OCI-M2 (cell line): ENCODE measurements around the gene PLEKHG5.
"Not testable (repeated sequence)": the region's sequence is repeated elsewhere in the genome, so short reads cannot be mapped to it uniquely, and the experiment has no call there.

Experiments used
- DNase-seq: peaks from one replicate; lab custom pipeline; 2025; ENCODE audit not compliant: unreplicated experiment; lab: John Stamatoyannopoulos, UW

PLEKHG5 gene

GRCh38 chr1:6447016-6447817 is 44.2 kb downstream of the PLEKHG5 start:
- no peak for DNase-seq

GRCh38 chr1:6446665-6447015 is 44.8 kb downstream of the PLEKHG5 start:
- no peak for DNase-seq

GRCh38 chr1:6445929-6446328 is 45.5 kb downstream of the PLEKHG5 start:
- DNase-seq = not testable (repeated sequence)

GRCh38 chr1:6445062-6445763 is 46.3 kb downstream of the PLEKHG5 start:
- no peak for DNase-seq

GRCh38 chr1:6444377-6444776 is 47.1 kb downstream of the PLEKHG5 start:
- no peak for DNase-seq

- DNase-seq = no peak
These were observed 47.9 kb downstream of the PLEKHG5 start for GRCh38 chr1:6443339-6444115.

GRCh38 chr1:6441586-6441985 is 49.9 kb downstream of the PLEKHG5 start:
- no peak for DNase-seq

- DNase-seq = no peak
These were observed 51.0 kb downstream of the PLEKHG5 start for GRCh38 chr1:6440198-6441126.

- peak; percentile 36 for DNase-seq
These were observed 53.4 kb downstream of the PLEKHG5 start for GRCh38 chr1:6438047-6438525.

- DNase-seq = not testable (repeated sequence)
These were observed 54.3 kb downstream of the PLEKHG5 start for GRCh38 chr1:6437012-6437700.

- DNase-seq = not testable (repeated sequence)
These were observed 55.2 kb downstream of the PLEKHG5 start for GRCh38 chr1:6436277-6436676.

GRCh38 chr1:6435547-6435946 is 55.9 kb downstream of the PLEKHG5 start:
- no peak for DNase-seq

- no peak for DNase-seq
These were observed 56.3 kb downstream of the PLEKHG5 start for GRCh38 chr1:6435129-6435528.

GRCh38 chr1:6434186-6434585 is 57.3 kb downstream of the PLEKHG5 start:
- no peak for DNase-seq

- not testable (repeated sequence) for DNase-seq
These were observed 59.6 kb downstream of the PLEKHG5 start for GRCh38 chr1:6431645-6432579.

GRCh38 chr1:6429660-6430411 is 61.6 kb downstream of the PLEKHG5 start:
- DNase-seq = not testable (repeated sequence)

- not testable (repeated sequence) for DNase-seq
These were observed 63.0 kb downstream of the PLEKHG5 start for GRCh38 chr1:6428453-6428852.
